B cell (primary cell): Measurements from ENCODE around the gene SLC39A7. TPM values are rescaled to one million over a fixed set of nuclear protein-coding genes. Genes with fewer than 3 reads are reported as not detected.

Experiments
- ATAC-seq: fragments of 200-7000 bp; cut with Tn5 transposase; one replicate; pipeline ENCODE4 v1.10.0; 2021; ENCODE audit warnings: low read depth, mild to moderate bottlenecking, moderate number of reproducible peaks, moderate library complexity
- CTCF ChIA-PET: fragments of 350-600 bp; sonication (Branson Sonifier 250); formaldehyde crosslinking; loops from one replicate; lab custom pipeline; 2021; ENCODE audit warnings: antibody characterized with exemption, inconsistent platforms; lab: Charles Lee
- POLR2A ChIA-PET: fragments of 350-600 bp; sonication (Branson Sonifier 250); formaldehyde crosslinking; loops from one replicate; lab custom pipeline; 2021; ENCODE audit warnings: antibody characterized with exemption; lab: Charles Lee
- DNase-seq: peaks from one replicate; pipeline ENCODE4 v3.0.0; 2013
- H2AFZ ChIP-seq: 2 replicates; pipeline ENCODE4 v1.6.1; 2012; ENCODE audit warnings: mild to moderate bottlenecking, low read depth, low read length; ENCODE audit not compliant: insufficient read depth, poor library complexity, severe bottlenecking
- H3K27ac ChIP-seq, 2 donors: 1 replicate in 1 of 2; 2 replicates in 1 of 2; pipeline ENCODE4 v1.5.1; 2012 to 2013; ENCODE audit warnings: low read length in 2 of 2, mild to moderate bottlenecking in 2 of 2, moderate library complexity in 1 of 2
- H3K27me3 ChIP-seq, 4 experiments: fragments of 200-600 bp in 1 of 4; sonication (generic) in 1 of 4; replicated peaks in 1 of 4; 1 replicate in 2 of 4; 2 replicates in 2 of 4; pipeline versions ENCODE4 v1.6.1 to v1.7.0; 2013 to 2016; ENCODE audit warnings: low read length in 3 of 4, mild to moderate bottlenecking in 2 of 4, mixed read lengths in 1 of 4, moderate library complexity in 1 of 4; ENCODE audit not compliant: insufficient read depth in 4 of 4, control insufficient read depth in 3 of 4; ENCODE audit errors: control extremely low read depth in 1 of 4
- H3K36me3 ChIP-seq, 2 experiments: replicated peaks in 1 of 2; 1 replicate in 1 of 2; 2 replicates in 1 of 2; pipeline versions ENCODE4 v1.6.1 to v1.7.1; 2013; ENCODE audit warnings: low read length in 1 of 2; ENCODE audit not compliant: insufficient read depth in 2 of 2, control insufficient read depth in 1 of 2; ENCODE audit errors: control extremely low read depth in 1 of 2, extremely low read depth in 1 of 2
- H3K4me1 ChIP-seq, 2 donors: fragments of 200-600 bp in 1 of 2; sonication (generic) in 1 of 2; 1 replicate in 1 of 2; 2 replicates in 1 of 2; pipeline versions ENCODE4 v1.5.1 to v1.6.1; 2013 to 2017; ENCODE audit warnings: low read length in 2 of 2; ENCODE audit not compliant: control insufficient read depth in 2 of 2, insufficient read depth in 2 of 2
- H3K4me2 ChIP-seq: replicated peaks from 2 replicates; pipeline ENCODE3; 2012; ENCODE audit warnings: mild to moderate bottlenecking, low read depth, low read length; ENCODE audit not compliant: poor library complexity, severe bottlenecking
- H3K4me3 ChIP-seq, 5 experiments: fragments of 200-600 bp in 1 of 5; sonication (generic) in 1 of 5; 1 replicate in 3 of 5; 2 replicates in 2 of 5; pipeline versions ENCODE4 v1.5.1 to v1.7.0; 2011 to 2016; ENCODE audit warnings: low read length in 4 of 5, mild to moderate bottlenecking in 4 of 5, low read depth in 2 of 5, control low read depth in 1 of 5, moderate library complexity in 1 of 5; ENCODE audit not compliant: insufficient read depth in 1 of 5; ENCODE audit errors: control extremely low read depth in 1 of 5, extremely low read depth in 1 of 5
- H3K79me2 ChIP-seq: fragments of 200-600 bp; sonication (generic); one replicate; pipeline ENCODE4 v1.6.0; 2016; ENCODE audit warnings: low read length; ENCODE audit not compliant: control insufficient read depth, insufficient read depth
- H3K9ac ChIP-seq: fragments of 200-600 bp; sonication (generic); 2 replicates; pipeline ENCODE4 v1.6.1; 2017; ENCODE audit warnings: mild to moderate bottlenecking, low read length, moderate library complexity
- H3K9me3 ChIP-seq, 3 donors: one replicate each; pipeline versions ENCODE4 v1.6.1 to v1.7.1; 2013; ENCODE audit warnings: low read length in 2 of 3; ENCODE audit not compliant: control insufficient read depth in 2 of 3, insufficient read depth in 1 of 3; ENCODE audit errors: control extremely low read depth in 1 of 3
- H4K20me1 ChIP-seq: 2 replicates; pipeline ENCODE4 v1.6.0; 2012; ENCODE audit warnings: mild to moderate bottlenecking, low read length; ENCODE audit not compliant: insufficient read depth, control insufficient read depth, poor library complexity, severe bottlenecking
- H3K27ac Mint-ChIP-seq: one replicate; pipeline ENCODE4 v1.8.0; 2021; ENCODE audit warnings: mixed read lengths
- H3K27me3 Mint-ChIP-seq: one replicate; pipeline ENCODE4 v1.8.0; 2021; ENCODE audit warnings: mixed read lengths
- H3K4me1 Mint-ChIP-seq: one replicate; pipeline ENCODE4 v1.8.0; 2021; ENCODE audit warnings: mixed read lengths
- H3K4me3 Mint-ChIP-seq: one replicate; pipeline ENCODE4 v1.8.0; 2021; ENCODE audit warnings: mixed read lengths
- H3K9me3 Mint-ChIP-seq: one replicate; pipeline ENCODE4 v1.8.0; 2022; ENCODE audit warnings: mixed read lengths; ENCODE audit not compliant: insufficient read depth
- EZH2 ChIP-seq: IDR thresholded peaks from 2 replicates; pipeline ENCODE4 v1.6.1; 2012; ENCODE audit warnings: borderline replicate concordance, low read depth, mild to moderate bottlenecking, moderate library complexity, low read length; ENCODE audit not compliant: insufficient read depth, poor library complexity, severe bottlenecking
- WGBS: methylation state at CpG from one replicate; pipeline ENCODE4 v1.1.5; 2013; ENCODE audit warnings: missing lambda C conversion rate; ENCODE audit not compliant: insufficient coverage; 5-methylcytosine and 5-hydroxymethylcytosine counted together
- intact Hi-C: fragments of 100-400 bp; cut with micrococcal nuclease; formaldehyde crosslinking; loops from one replicate; pipeline ENCODE4 v1.10.0; 2022
- polyA plus RNA-seq: library from polyadenylated mRNA; depleted of rRNA; stranded (reverse); fragments of >200 nt; gene quantifications from 2 replicates; pipeline ENCODE4 v1.2.3, GENCODE V29; 2012
- total RNA-seq, 2 donors: library from RNA; stranded (reverse); fragments of 120-200 nt in 1 of 2; gene quantifications; 1 replicate in 1 of 2; 2 replicates in 1 of 2; pipeline versions ENCODE4 v1.2.3 to v1.2.4, GENCODE V29; 2013 to 2022
- TF ChIP-seq, protein P1 (sequence below): fragments of 200-600 bp; IDR thresholded peaks from one replicate; pipeline ENCODE4 v1.8.0; 2022; ENCODE audit warnings: antibody characterized with exemption, mild to moderate bottlenecking

SLC39A7 gene
- total and polyA plus RNA-seq, 2 donors (not counting 1 experiment from before 2014, with no cell fraction given), result 18.7 to 29.6 TPM

DNA sequence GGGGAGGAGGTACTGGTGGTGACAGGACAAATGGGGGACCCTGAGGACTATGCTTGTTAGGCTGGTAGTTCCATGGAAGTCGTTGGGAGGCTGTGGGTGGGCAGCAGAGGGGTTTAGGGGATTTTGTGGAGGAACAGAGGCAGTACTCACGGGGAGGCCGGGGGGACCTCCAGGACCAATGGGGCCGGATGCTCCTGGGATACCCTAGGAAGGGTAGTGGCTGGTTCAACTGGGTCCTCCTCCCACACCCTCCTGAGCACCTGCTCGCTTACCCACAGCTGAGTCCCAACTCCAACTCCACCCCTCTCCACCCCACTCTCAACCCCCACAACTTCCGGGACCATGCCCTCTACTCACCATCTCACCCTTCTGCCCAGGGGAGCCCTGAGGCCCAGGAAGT is 34.3 kb upstream of the SLC39A7 start:
- intact Hi-C loops, result no loop called here
- Histone ChIP-seq H3K36me3 (no peaks in the 10 kb centered on the region), H3K4me3 (no peak overlapping the region), H4K20me1 (no peaks in the 10 kb centered on the region), H3K4me2 (no peak overlapping the region), H3K27ac (no peak overlapping the region), H3K79me2 (no peaks in the 10 kb centered on the region), H3K9me3 (no peaks in the 10 kb centered on the region), H3K27me3 (peaks cover 0 to 3% (median 0%) of the 10 kb centered on the region in 4 experiments), H2AFZ (no peak overlapping the region), H3K9ac (no peak overlapping the region), H3K4me1 (peaks cover 4 to 17% of the 10 kb centered on the region in 2 donors)
- POLR2A ChIA-PET, result no interaction called here
- DNase-seq (no peak), ATAC-seq (no peak)
- TF ChIP-seq EZH2, result no peak
- TF ChIP-seq, protein P1, sequence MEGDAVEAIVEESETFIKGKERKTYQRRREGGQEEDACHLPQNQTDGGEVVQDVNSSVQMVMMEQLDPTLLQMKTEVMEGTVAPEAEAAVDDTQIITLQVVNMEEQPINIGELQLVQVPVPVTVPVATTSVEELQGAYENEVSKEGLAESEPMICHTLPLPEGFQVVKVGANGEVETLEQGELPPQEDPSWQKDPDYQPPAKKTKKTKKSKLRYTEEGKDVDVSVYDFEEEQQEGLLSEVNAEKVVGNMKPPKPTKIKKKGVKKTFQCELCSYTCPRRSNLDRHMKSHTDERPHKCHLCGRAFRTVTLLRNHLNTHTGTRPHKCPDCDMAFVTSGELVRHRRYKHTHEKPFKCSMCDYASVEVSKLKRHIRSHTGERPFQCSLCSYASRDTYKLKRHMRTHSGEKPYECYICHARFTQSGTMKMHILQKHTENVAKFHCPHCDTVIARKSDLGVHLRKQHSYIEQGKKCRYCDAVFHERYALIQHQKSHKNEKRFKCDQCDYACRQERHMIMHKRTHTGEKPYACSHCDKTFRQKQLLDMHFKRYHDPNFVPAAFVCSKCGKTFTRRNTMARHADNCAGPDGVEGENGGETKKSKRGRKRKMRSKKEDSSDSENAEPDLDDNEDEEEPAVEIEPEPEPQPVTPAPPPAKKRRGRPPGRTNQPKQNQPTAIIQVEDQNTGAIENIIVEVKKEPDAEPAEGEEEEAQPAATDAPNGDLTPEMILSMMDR, result no peak
- Mint-ChIP-seq H3K27ac (no peak overlapping the region), H3K9me3 (no peaks in the 10 kb centered on the region), H3K27me3 (peaks cover 19% of the 10 kb centered on the region), H3K4me3 (no peak overlapping the region), H3K4me1 (peaks cover 21% of the 10 kb centered on the region)
- CTCF ChIA-PET, result no interaction called here
- WGBS, result 70% methylated on average over 2 of the region's 6 CpGs

DNA sequence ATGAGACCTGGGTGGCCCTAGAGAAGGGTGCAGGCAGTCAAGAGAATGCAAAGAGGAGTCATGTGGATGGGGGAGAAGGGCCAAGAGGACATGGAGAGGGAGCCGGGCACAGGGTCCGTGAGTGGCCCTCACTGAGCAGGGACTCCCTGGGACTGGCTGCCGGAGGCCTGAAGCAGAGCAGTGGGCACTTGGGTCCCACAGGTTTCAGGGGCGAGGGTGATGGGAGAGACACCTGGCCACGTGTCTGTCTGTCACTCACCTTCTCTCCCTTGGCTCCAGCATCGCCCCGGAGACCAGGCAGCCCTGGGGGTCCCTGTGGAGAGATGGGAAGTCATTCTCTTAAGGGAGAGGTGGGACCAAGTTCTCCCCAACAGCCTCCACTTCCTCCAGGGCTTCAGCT is 33.9 kb upstream of the SLC39A7 start:
- H3K79me2 ChIP-seq, result no peaks in the 10 kb centered on the region
- TF ChIP-seq EZH2, result no peak
- TF ChIP-seq, protein P1, result no peak
- Mint-ChIP-seq H3K27ac (no peak overlapping the region), H3K9me3 (no peaks in the 10 kb centered on the region), H3K4me3 (no peak overlapping the region), H3K4me1 (peaks cover 17% of the 10 kb centered on the region), H3K27me3 (peaks cover 19% of the 10 kb centered on the region)
- POLR2A ChIA-PET, result no interaction called here
- no peak for ATAC-seq
- no peaks in the 10 kb centered on the region for H3K36me3 ChIP-seq
- WGBS, result 96% methylated on average over 3 of the region's 7 CpGs
- H3K27me3 ChIP-seq, result peaks cover 0 to 3% (median 0%) of the 10 kb centered on the region in 4 experiments
- H3K4me2 ChIP-seq, result no peak overlapping the region
- no peak overlapping the region for H3K9ac ChIP-seq
- H2AFZ ChIP-seq, result no peak overlapping the region
- CTCF ChIA-PET, result no interaction called here
- peaks cover 3 to 13% of the 10 kb centered on the region in 2 donors for H3K4me1 ChIP-seq
- H3K27ac ChIP-seq, result no peak overlapping the region
- no peaks in the 10 kb centered on the region for H3K9me3 ChIP-seq
- no peak overlapping the region for H3K4me3 ChIP-seq
- no peak for DNase-seq
- intact Hi-C loops, result no loop called here
- H4K20me1 ChIP-seq, result no peaks in the 10 kb centered on the region
